OCI-LY7 (cell line): ENCODE measurements around the gene REPIN1. TPM values are rescaled to one million over a fixed set of nuclear protein-coding genes. Genes with fewer than 3 reads are reported as not detected.
"Not testable (repeated sequence)": the region's sequence is repeated elsewhere in the genome, so short reads cannot be mapped to it uniquely, and the experiment has no call there.

ENCODE experiments used
- BruUV-seq: library from RNA; stranded (reverse); fragments of 400-500 nt; replicated peaks from 2 replicates; lab custom pipeline; 2021; lab: Mats Ljungman, UMichigan
- CTCF ChIA-PET: fragments of 300-600 bp; sonication (Branson Sonifier 250); formaldehyde crosslinking; loops from one replicate; lab custom pipeline; 2022; ENCODE audit warnings: antibody characterized with exemption; ENCODE audit not compliant: unreplicated experiment; lab: Charles Lee
- POLR2A ChIA-PET: fragments of 300-600 bp; sonication (Branson Sonifier 250); formaldehyde crosslinking; loops from one replicate; lab custom pipeline; 2022; ENCODE audit warnings: antibody characterized with exemption; lab: Charles Lee
- DNase-seq: peaks from one replicate; pipeline ENCODE4 v3.0.0-alpha.2; 2015; ENCODE audit warnings: low spot score
- H2AFZ ChIP-seq: fragments of 200-600 bp; sonication (generic), shearing (Covaris generic); 2 replicates; pipeline ENCODE4 v1.6.1; 2014; ENCODE audit warnings: mild to moderate bottlenecking, antibody characterized with exemption, low read length, moderate library complexity
- H3K27ac ChIP-seq: fragments of 200-600 bp; sonication (generic); 2 replicates; pipeline ENCODE4 v1.5.1; 2014; ENCODE audit warnings: mixed run types, low read depth, mild to moderate bottlenecking, moderate library complexity, low read length, inconsistent platforms; ENCODE audit not compliant: poor library complexity, severe bottlenecking
- H3K36me3 ChIP-seq: fragments of 200-600 bp; sonication (generic); 2 replicates; pipeline ENCODE4 v1.6.1; 2014; ENCODE audit warnings: mild to moderate bottlenecking, antibody characterized with exemption, low read length, moderate library complexity, mixed read lengths; ENCODE audit not compliant: insufficient read depth
- H3K4me1 ChIP-seq: fragments of 200-600 bp; sonication (generic); 2 replicates; pipeline ENCODE4 v1.5.1; 2014; ENCODE audit warnings: mild to moderate bottlenecking, low read length; ENCODE audit not compliant: insufficient read depth, poor library complexity, severe bottlenecking
- H3K4me2 ChIP-seq: fragments of 200-600 bp; sonication (generic); 2 replicates; pipeline ENCODE4 v1.6.1; 2014; ENCODE audit warnings: mild to moderate bottlenecking, low read length
- H3K4me3 ChIP-seq: fragments of 200-600 bp; sonication (generic); 2 replicates; pipeline ENCODE4 v1.5.1; 2014; ENCODE audit warnings: mild to moderate bottlenecking, low read depth, low read length; ENCODE audit not compliant: poor library complexity, severe bottlenecking
- H3K79me2 ChIP-seq: fragments of 200-600 bp; sonication (generic); 2 replicates; pipeline ENCODE4 v1.6.1; 2016; ENCODE audit warnings: low read depth, mild to moderate bottlenecking, low read length, moderate library complexity, mixed read lengths; ENCODE audit not compliant: insufficient read depth
- H3K9me2 ChIP-seq: fragments of 200-600 bp; sonication (generic); 2 replicates; pipeline ENCODE4 v1.6.1; 2016; ENCODE audit warnings: mild to moderate bottlenecking, low read length, mixed read lengths; ENCODE audit not compliant: insufficient read depth
- H3K9me3 ChIP-seq: fragments of 200-600 bp; sonication (generic); 2 replicates; pipeline ENCODE4 v1.6.1; 2014; ENCODE audit warnings: mild to moderate bottlenecking, mixed run types, low read length, mixed read lengths
- H4K20me1 ChIP-seq: fragments of 200-600 bp; sonication (generic); 2 replicates; pipeline ENCODE4 v1.6.1; 2014; ENCODE audit warnings: mild to moderate bottlenecking, antibody characterized with exemption, low read length, moderate library complexity, mixed read lengths; ENCODE audit not compliant: insufficient read depth
- EZH2phosphoT487 ChIP-seq: fragments of 200-600 bp; sonication (generic); IDR thresholded peaks from 2 replicates; pipeline ENCODE4 v1.6.1; 2018; ENCODE audit warnings: low read depth, borderline replicate concordance, mild to moderate bottlenecking, mixed run types, antibody characterized with exemption, low read length, moderate library complexity, mixed read lengths
- intact Hi-C: fragments of 100-400 bp; cut with micrococcal nuclease; formaldehyde crosslinking; loops from one replicate; pipeline ENCODE4 v1.10.0; 2022; ENCODE audit not compliant: unreplicated experiment
- total RNA-seq, 2 experiments: library from RNA; depleted of rRNA in 1 of 2; stranded (reverse); fragments of >200 nt in 1 of 2; shearing (Covaris generic) in 1 of 2; gene quantifications; 2 replicates each; pipeline ENCODE4 v1.2.3, GENCODE V29; 2014 to 2022
- TF ChIP-seq, protein P1 (sequence below): fragments of 200-600 bp; sonication (generic); conservative IDR thresholded peaks from 2 replicates; pipeline ENCODE4 v1.5.1; 2014; ENCODE audit warnings: mild to moderate bottlenecking, antibody characterized with exemption, low read length, moderate library complexity, mixed read lengths

Gene REPIN1
- total RNA-seq, 2 experiments from 2014 or later: 19.0 to 46.2 TPM

DNA sequence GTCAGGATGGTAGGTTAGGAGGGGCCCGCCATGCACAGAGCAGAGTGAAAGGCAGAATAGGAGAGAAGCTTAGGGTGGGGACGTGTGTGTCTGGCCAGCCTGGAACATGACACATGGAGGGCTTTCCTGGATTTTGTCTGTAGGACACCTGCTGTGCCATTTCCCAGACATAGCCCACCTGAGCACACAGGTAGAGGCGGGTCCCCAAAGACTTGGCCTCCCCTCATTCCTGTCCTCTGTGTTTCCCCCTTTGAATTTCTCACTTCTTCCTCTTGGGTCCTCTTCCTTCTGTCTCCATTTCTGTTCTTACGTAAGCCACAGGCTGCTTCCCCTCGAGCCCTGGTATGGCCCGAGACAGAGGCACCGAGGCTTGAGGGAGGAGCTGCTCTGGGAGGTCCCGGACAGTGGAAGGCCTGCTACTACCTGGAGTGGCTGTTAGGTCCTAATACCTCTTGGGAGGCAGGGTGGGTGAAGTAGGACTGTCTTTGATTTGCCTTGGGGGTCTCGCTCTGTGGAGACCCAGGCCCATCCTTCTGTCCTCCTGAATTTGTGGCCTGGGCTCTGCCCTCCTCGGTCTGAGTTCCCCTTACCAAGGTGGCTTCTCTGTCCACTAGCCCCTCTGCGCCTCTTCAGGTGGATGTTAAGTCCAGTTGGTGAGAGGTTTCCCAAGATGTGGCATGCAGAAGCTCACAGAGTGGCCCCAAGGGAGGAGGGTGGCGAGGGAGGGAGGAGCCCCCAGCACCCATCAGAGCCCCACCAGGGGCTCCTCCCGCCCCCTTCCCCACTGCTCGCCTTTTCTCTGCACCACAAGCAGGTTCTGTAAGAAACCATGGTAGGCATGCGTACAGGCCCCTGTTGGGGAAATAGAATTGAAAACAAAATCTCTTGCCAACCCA lies 16.0 kb downstream of the REPIN1 start:
- ChIA-PET CTCF (no interaction called here), POLR2A (interaction anchor here (1.0 to 1.4 kb wide), 3 partner anchors 8 to 22 kb away, joined by 3 to 5 read pairs (median 4); no protein-coding TSS in a partner anchor)

GRCh38 chr7:150385302-150385723 lies 16.7 kb downstream of the REPIN1 start:
- H3K9me2 ChIP-seq: no peaks in the 10 kb centered on the region
- H3K4me2 ChIP-seq: no peak overlapping the region
- H4K20me1 ChIP-seq: no peaks in the 10 kb centered on the region
- H3K79me2 ChIP-seq: no peaks in the 10 kb centered on the region
- no peaks in the 10 kb centered on the region for H3K9me3 ChIP-seq
- ChIA-PET POLR2A (interaction anchor here (1.0 to 1.4 kb wide), 2 partner anchors 17 to 21 kb away, joined by 4 to 5 read pairs; no protein-coding TSS in a partner anchor), CTCF (no interaction called here)
- TF ChIP-seq, protein P1, sequence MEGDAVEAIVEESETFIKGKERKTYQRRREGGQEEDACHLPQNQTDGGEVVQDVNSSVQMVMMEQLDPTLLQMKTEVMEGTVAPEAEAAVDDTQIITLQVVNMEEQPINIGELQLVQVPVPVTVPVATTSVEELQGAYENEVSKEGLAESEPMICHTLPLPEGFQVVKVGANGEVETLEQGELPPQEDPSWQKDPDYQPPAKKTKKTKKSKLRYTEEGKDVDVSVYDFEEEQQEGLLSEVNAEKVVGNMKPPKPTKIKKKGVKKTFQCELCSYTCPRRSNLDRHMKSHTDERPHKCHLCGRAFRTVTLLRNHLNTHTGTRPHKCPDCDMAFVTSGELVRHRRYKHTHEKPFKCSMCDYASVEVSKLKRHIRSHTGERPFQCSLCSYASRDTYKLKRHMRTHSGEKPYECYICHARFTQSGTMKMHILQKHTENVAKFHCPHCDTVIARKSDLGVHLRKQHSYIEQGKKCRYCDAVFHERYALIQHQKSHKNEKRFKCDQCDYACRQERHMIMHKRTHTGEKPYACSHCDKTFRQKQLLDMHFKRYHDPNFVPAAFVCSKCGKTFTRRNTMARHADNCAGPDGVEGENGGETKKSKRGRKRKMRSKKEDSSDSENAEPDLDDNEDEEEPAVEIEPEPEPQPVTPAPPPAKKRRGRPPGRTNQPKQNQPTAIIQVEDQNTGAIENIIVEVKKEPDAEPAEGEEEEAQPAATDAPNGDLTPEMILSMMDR: no peak
- no peak for TF ChIP-seq EZH2phosphoT487
- no TSS peak for BruUV-seq
- no peak overlapping the region for H3K4me3 ChIP-seq
- no peak for DNase-seq
- intact Hi-C loops: no loop called here
- H3K4me1 ChIP-seq: peaks cover 32% of the 10 kb centered on the region
- no peak overlapping the region for H3K27ac ChIP-seq
- H2AFZ ChIP-seq: no peak overlapping the region
- H3K36me3 ChIP-seq: no peaks in the 10 kb centered on the region

More for the DNA sequence above, 16.0 kb downstream of the REPIN1 start:
- Histone ChIP-seq H4K20me1 (no peaks in the 10 kb centered on the region), H2AFZ (no peak overlapping the region), H3K4me1 (peaks cover 39% of the 10 kb centered on the region), H3K27ac (no peak overlapping the region), H3K9me3 (no peaks in the 10 kb centered on the region), H3K4me3 (no peak overlapping the region), H3K79me2 (no peaks in the 10 kb centered on the region), H3K36me3 (no peaks in the 10 kb centered on the region), H3K4me2 (no peak overlapping the region), H3K9me2 (no peaks in the 10 kb centered on the region)
- DNase-seq: no peak
- BruUV-seq: no TSS peak
- intact Hi-C loops: no loop called here
- TF ChIP-seq, protein P1: no peak
- TF ChIP-seq EZH2phosphoT487: no peak

DNA sequence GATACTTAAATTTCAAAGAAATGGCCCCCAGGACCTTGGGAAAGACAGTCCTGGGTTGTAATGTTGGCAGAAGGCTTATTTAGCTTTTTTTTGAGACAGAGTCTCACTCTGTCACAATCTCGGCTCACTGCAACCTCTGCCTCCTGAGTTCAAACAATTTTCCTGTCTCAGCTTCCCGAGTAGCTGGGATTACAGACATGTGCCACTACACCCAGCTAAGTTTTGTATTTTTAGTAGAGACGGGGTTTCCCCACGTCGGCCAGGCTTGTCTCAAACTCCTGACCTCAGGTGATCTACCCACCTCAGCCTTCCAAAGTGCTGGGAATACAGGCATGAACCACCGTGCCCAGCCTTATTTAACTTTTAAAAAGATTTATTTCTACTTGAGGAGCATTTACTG lies 17.3 kb downstream of the REPIN1 start:
- H4K20me1 ChIP-seq, H3K9me2 ChIP-seq, H3K9me3 ChIP-seq, H3K4me3 ChIP-seq, H3K36me3 ChIP-seq, H2AFZ ChIP-seq, DNase-seq, H3K79me2 ChIP-seq, intact Hi-C loops, CTCF ChIA-PET, H3K27ac ChIP-seq, H3K4me2 ChIP-seq, BruUV-seq: not testable (repeated sequence)
- POLR2A ChIA-PET: interaction anchor here (1.4 kb wide), 1 partner anchor 16 kb away, joined by 4 read pairs; no protein-coding TSS in a partner anchor
- H3K4me1 ChIP-seq: peaks cover 26% of the 10 kb centered on the region
